Calu3 (cell line): ENCODE results near the gene SACM1L. TPM values are rescaled to one million over a fixed set of nuclear protein-coding genes. Genes with fewer than 3 reads are reported as not detected.
"Not testable (repeated sequence)": the region's sequence is repeated elsewhere in the genome, so short reads cannot be mapped to it uniquely, and the experiment has no call there.

ENCODE experiments used
- BruUV-seq: library from RNA; stranded (reverse); fragments of 400-500 nt; replicated peaks from 2 replicates; lab custom pipeline; 2021; lab: Mats Ljungman, UMichigan
- CTCF ChIA-PET: fragments of 300-600 bp; sonication (Branson Sonifier 250); formaldehyde crosslinking; loops from one replicate; lab custom pipeline; 2022; ENCODE audit warnings: antibody characterized with exemption; lab: Charles Lee
- DNase-seq: peaks from one replicate; pipeline ENCODE4 v3.0.0; 2022
- H3K27ac Mint-ChIP-seq: one replicate; pipeline ENCODE4 v1.8.0; 2022; ENCODE audit warnings: mixed read lengths; ENCODE audit not compliant: unreplicated experiment
- H3K27me3 Mint-ChIP-seq: one replicate; pipeline ENCODE4 v1.8.0; 2022; ENCODE audit warnings: mixed read lengths; ENCODE audit not compliant: unreplicated experiment
- H3K36me3 Mint-ChIP-seq: one replicate; pipeline ENCODE4 v1.8.0; 2022; ENCODE audit warnings: mild to moderate bottlenecking, moderate library complexity, mixed read lengths; ENCODE audit not compliant: insufficient read depth, unreplicated experiment
- H3K4me1 Mint-ChIP-seq: one replicate; pipeline ENCODE4 v1.8.0; 2022; ENCODE audit warnings: mild to moderate bottlenecking, low read depth, mixed read lengths; ENCODE audit not compliant: unreplicated experiment
- H3K4me3 Mint-ChIP-seq: one replicate; pipeline ENCODE4 v1.8.0; 2022; ENCODE audit warnings: mild to moderate bottlenecking, low read depth, moderate library complexity, mixed read lengths; ENCODE audit not compliant: unreplicated experiment
- H3K9me3 Mint-ChIP-seq: one replicate; pipeline ENCODE4 v1.8.0; 2022; ENCODE audit warnings: low read depth, mixed read lengths; ENCODE audit not compliant: unreplicated experiment
- CTCF ChIP-seq: fragments of 200-600 bp; IDR thresholded peaks from one replicate; pipeline ENCODE4 v1.8.0; 2022; ENCODE audit warnings: antibody characterized with exemption; ENCODE audit not compliant: unreplicated experiment
- intact Hi-C: fragments of 100-400 bp; cut with micrococcal nuclease; formaldehyde crosslinking; loops from one replicate; pipeline ENCODE4 v1.10.0; 2022; ENCODE audit not compliant: unreplicated experiment
- total RNA-seq: library from RNA; stranded (reverse); gene quantifications from 2 replicates; pipeline ENCODE4 v1.2.3, GENCODE V29; 2022

The SACM1L gene
- total RNA-seq, 1 experiment from 2014 or later, result 40.5 TPM

- no peaks in the 10 kb centered on the region for H3K9me3 Mint-ChIP-seq
- H3K4me3 Mint-ChIP-seq, result no peak overlapping the region
- CTCF ChIA-PET, result no interaction called here
- intact Hi-C loops, result no loop called here
- no peaks in the 10 kb centered on the region for H3K27me3 Mint-ChIP-seq
- no peak for TF ChIP-seq CTCF
- H3K4me1 Mint-ChIP-seq, result no peaks in the 10 kb centered on the region
- H3K27ac Mint-ChIP-seq, result no peak overlapping the region
- DNase-seq, result no peak
- BruUV-seq, result no TSS peak
- no peaks in the 10 kb centered on the region for H3K36me3 Mint-ChIP-seq
Observed at GRCh38 chr3:45756055-45756454, 66.9 kb downstream of the SACM1L start.

GRCh38 chr3:45757141-45757540 lies 67.9 kb downstream of the SACM1L start:
- H3K36me3 Mint-ChIP-seq, CTCF ChIA-PET, intact Hi-C loops, H3K4me1 Mint-ChIP-seq, BruUV-seq, H3K27me3 Mint-ChIP-seq, DNase-seq, H3K27ac Mint-ChIP-seq, H3K4me3 Mint-ChIP-seq, H3K9me3 Mint-ChIP-seq: not testable (repeated sequence)

- no peaks in the 10 kb centered on the region for H3K9me3 Mint-ChIP-seq
- CTCF ChIA-PET, result interaction anchor here (4.9 kb wide), 1 partner anchor 74 kb away, joined by 36 read pairs; no protein-coding TSS in a partner anchor
- no peak overlapping the region for H3K4me3 Mint-ChIP-seq
- no peaks in the 10 kb centered on the region for H3K36me3 Mint-ChIP-seq
- H3K4me1 Mint-ChIP-seq, result no peaks in the 10 kb centered on the region
- no peak overlapping the region for H3K27ac Mint-ChIP-seq
- DNase-seq, result no peak
- no peak for TF ChIP-seq CTCF
- no TSS peak for BruUV-seq
- H3K27me3 Mint-ChIP-seq, result no peaks in the 10 kb centered on the region
- intact Hi-C loops, result no loop called here
Observed at GRCh38 chr3:45758871-45759270, 69.7 kb downstream of the SACM1L start.

GRCh38 chr3:45759851-45760250 lies 70.7 kb downstream of the SACM1L start:
- H3K36me3 Mint-ChIP-seq, result no peaks in the 10 kb centered on the region
- no peak for DNase-seq
- TF ChIP-seq CTCF, result no peak
- no peaks in the 10 kb centered on the region for H3K4me1 Mint-ChIP-seq
- CTCF ChIA-PET, result interaction anchor here (4.9 kb wide), 1 partner anchor 73 kb away, joined by 36 read pairs; no protein-coding TSS in a partner anchor
- no peak overlapping the region for H3K27ac Mint-ChIP-seq
- BruUV-seq, result no TSS peak
- H3K27me3 Mint-ChIP-seq, result no peaks in the 10 kb centered on the region
- intact Hi-C loops, result no loop called here
- H3K4me3 Mint-ChIP-seq, result no peak overlapping the region
- no peaks in the 10 kb centered on the region for H3K9me3 Mint-ChIP-seq
